DND-41 (cell line): ENCODE measurements around the gene FOXO4.

ENCODE experiments used
- ATAC-seq: fragments of 200-7000 bp; cut with Tn5 transposase; 3 replicates; pipeline ENCODE4 v1.9.1; 2021; ENCODE audit warnings: low read depth; ENCODE audit not compliant: insufficient read depth
- DNase-seq: peaks from one replicate; pipeline ENCODE4 v3.0.0-alpha.2; 2020
- H2AFZ ChIP-seq: 2 replicates; pipeline ENCODE4 v1.6.0; 2012; ENCODE audit warnings: low read depth, low read length
- H3K27ac ChIP-seq: 2 replicates; pipeline ENCODE4 v1.5.1; 2012; ENCODE audit warnings: low read length, inconsistent platforms
- H3K27me3 ChIP-seq: fragments of 200-600 bp; sonication (generic); 2 replicates; pipeline ENCODE4 v1.6.0; 2012; ENCODE audit warnings: low read length, mild to moderate bottlenecking, inconsistent platforms; ENCODE audit not compliant: insufficient read depth, poor library complexity
- H3K36me3 ChIP-seq: 2 replicates; pipeline ENCODE4 v1.5.1; 2012; ENCODE audit warnings: low read length, inconsistent platforms; ENCODE audit not compliant: insufficient read depth
- H3K4me1 ChIP-seq: 2 replicates; pipeline ENCODE4 v1.5.1; 2012; ENCODE audit warnings: mild to moderate bottlenecking, low read length; ENCODE audit not compliant: insufficient read depth
- H3K4me2 ChIP-seq: 2 replicates; pipeline ENCODE4 v1.6.0; 2012; ENCODE audit warnings: mild to moderate bottlenecking, moderate library complexity, low read length, inconsistent platforms; ENCODE audit not compliant: insufficient read depth
- H3K4me3 ChIP-seq, 2 experiments: fragments of 200-600 bp in 1 of 2; shearing (Covaris generic) in 1 of 2; 2 replicates each; pipeline ENCODE4 v1.5.1; 2012 to 2016; ENCODE audit warnings: inconsistent platforms in 2 of 2, low read length in 2 of 2, mild to moderate bottlenecking in 2 of 2, low read depth in 1 of 2, moderate library complexity in 1 of 2
- H3K79me2 ChIP-seq: 2 replicates; pipeline ENCODE4 v1.6.0; 2012; ENCODE audit warnings: low read length, inconsistent platforms; ENCODE audit not compliant: insufficient read depth
- H3K9ac ChIP-seq: 2 replicates; pipeline ENCODE4 v1.6.0; 2012; ENCODE audit warnings: low read depth, mild to moderate bottlenecking, inconsistent platforms, low read length, moderate library complexity
- H3K9me3 ChIP-seq: 2 replicates; pipeline ENCODE4 v1.5.1; 2012; ENCODE audit warnings: low read length, moderate library complexity, mild to moderate bottlenecking, inconsistent platforms; ENCODE audit not compliant: insufficient read depth, severe bottlenecking
- H4K20me1 ChIP-seq: 2 replicates; pipeline ENCODE4 v1.6.0; 2012; ENCODE audit warnings: low read length; ENCODE audit not compliant: insufficient read depth
- EZH2 ChIP-seq: IDR thresholded peaks from 3 replicates; pipeline ENCODE4 v1.6.1; 2012; ENCODE audit warnings: borderline replicate concordance, low read depth, mild to moderate bottlenecking, moderate library complexity, low read length, inconsistent platforms; ENCODE audit not compliant: severe bottlenecking
- TF ChIP-seq, protein P1 (sequence below): IDR thresholded peaks from 2 replicates; pipeline ENCODE4 v1.5.1; 2012; ENCODE audit warnings: borderline replicate concordance, low read length, moderate library complexity, mild to moderate bottlenecking; ENCODE audit not compliant: poor library complexity, severe bottlenecking; ENCODE audit errors: extremely low read depth

Gene FOXO4

DNA sequence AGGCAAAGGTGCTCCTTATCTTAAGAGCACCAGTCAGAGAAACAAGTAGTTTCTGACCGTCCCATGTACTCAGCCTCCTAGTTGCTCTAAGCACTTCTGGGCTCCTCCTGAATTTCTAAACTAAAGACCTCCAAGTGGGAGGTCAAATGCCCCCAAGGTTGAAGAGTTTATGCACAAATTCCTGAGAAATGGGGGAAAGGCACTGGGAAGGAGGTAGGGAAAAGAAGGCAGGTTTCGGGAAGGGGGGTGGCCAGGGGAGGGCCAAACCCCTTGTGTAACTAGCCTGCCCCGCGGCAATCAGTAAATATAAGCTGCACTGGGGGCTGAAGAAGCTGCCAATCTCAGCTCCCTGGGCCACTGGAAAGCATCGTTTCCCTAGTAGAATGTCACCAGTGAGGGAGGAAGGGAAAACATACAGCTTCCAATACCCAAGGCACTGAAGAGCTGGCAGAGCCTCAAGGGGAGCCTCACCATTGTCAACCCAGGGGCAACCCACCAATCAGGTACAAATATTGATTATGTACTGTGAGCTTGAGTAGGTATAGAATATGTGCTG is 3.4 kb downstream of the FOXO4 start:
- DNase-seq = no peak
- no peaks in the 10 kb centered on the region for H4K20me1 ChIP-seq
- peaks cover 9% of the 10 kb centered on the region for H3K79me2 ChIP-seq
- peak overlapping the region; percentile 74 for H3K27ac ChIP-seq
- H3K9ac ChIP-seq = peak overlapping the region; percentile 28; the same call in 1 of the 2 replicates
- ATAC-seq = no peak
- no peak overlapping the region for H2AFZ ChIP-seq
- H3K36me3 ChIP-seq = no peaks in the 10 kb centered on the region
- no peak overlapping the region for H3K4me3 ChIP-seq
- H3K4me1 ChIP-seq = peaks cover 56% of the 10 kb centered on the region
- peak overlapping the region; percentile 38; the same call in 1 of the 2 replicates for H3K4me2 ChIP-seq
- H3K27me3 ChIP-seq = no peaks in the 10 kb centered on the region
- TF ChIP-seq, protein P1, sequence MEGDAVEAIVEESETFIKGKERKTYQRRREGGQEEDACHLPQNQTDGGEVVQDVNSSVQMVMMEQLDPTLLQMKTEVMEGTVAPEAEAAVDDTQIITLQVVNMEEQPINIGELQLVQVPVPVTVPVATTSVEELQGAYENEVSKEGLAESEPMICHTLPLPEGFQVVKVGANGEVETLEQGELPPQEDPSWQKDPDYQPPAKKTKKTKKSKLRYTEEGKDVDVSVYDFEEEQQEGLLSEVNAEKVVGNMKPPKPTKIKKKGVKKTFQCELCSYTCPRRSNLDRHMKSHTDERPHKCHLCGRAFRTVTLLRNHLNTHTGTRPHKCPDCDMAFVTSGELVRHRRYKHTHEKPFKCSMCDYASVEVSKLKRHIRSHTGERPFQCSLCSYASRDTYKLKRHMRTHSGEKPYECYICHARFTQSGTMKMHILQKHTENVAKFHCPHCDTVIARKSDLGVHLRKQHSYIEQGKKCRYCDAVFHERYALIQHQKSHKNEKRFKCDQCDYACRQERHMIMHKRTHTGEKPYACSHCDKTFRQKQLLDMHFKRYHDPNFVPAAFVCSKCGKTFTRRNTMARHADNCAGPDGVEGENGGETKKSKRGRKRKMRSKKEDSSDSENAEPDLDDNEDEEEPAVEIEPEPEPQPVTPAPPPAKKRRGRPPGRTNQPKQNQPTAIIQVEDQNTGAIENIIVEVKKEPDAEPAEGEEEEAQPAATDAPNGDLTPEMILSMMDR = no peak
- TF ChIP-seq EZH2 = no peak
- no peaks in the 10 kb centered on the region for H3K9me3 ChIP-seq

DNA sequence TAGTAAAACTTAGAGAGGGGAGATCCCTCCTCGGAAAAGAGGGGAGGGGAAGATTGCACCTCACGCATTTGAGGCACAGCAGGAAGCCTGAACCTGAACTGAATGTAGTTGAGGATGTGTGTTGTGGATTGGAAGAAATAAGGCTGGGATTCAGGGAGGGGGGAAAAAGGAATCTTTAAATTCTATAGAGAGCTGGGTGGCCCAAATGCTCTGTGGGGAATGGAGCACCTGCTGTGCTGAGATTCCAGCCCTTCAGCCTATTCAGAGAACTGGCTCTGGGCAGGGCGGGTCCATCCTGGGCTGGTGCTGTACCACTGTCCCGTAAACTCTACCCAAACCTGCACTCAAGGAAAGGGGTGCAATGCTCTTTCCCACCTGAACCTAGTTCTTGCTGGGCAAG is 4.1 kb downstream of the FOXO4 start:
- no peaks in the 10 kb centered on the region for H4K20me1 ChIP-seq
- H3K79me2 ChIP-seq = peaks cover 16% of the 10 kb centered on the region
- no peak overlapping the region for H2AFZ ChIP-seq
- H3K9ac ChIP-seq = no peak overlapping the region
- peaks cover 62% of the 10 kb centered on the region for H3K4me1 ChIP-seq
- DNase-seq = no peak
- H3K9me3 ChIP-seq = no peaks in the 10 kb centered on the region
- TF ChIP-seq, protein P1 = no peak
- TF ChIP-seq EZH2 = no peak
- no peaks in the 10 kb centered on the region for H3K27me3 ChIP-seq
- H3K4me2 ChIP-seq = no peak overlapping the region
- H3K4me3 ChIP-seq = no peak overlapping the region
- H3K36me3 ChIP-seq = no peaks in the 10 kb centered on the region
- no peak overlapping the region for H3K27ac ChIP-seq
- ATAC-seq = no peak

DNA sequence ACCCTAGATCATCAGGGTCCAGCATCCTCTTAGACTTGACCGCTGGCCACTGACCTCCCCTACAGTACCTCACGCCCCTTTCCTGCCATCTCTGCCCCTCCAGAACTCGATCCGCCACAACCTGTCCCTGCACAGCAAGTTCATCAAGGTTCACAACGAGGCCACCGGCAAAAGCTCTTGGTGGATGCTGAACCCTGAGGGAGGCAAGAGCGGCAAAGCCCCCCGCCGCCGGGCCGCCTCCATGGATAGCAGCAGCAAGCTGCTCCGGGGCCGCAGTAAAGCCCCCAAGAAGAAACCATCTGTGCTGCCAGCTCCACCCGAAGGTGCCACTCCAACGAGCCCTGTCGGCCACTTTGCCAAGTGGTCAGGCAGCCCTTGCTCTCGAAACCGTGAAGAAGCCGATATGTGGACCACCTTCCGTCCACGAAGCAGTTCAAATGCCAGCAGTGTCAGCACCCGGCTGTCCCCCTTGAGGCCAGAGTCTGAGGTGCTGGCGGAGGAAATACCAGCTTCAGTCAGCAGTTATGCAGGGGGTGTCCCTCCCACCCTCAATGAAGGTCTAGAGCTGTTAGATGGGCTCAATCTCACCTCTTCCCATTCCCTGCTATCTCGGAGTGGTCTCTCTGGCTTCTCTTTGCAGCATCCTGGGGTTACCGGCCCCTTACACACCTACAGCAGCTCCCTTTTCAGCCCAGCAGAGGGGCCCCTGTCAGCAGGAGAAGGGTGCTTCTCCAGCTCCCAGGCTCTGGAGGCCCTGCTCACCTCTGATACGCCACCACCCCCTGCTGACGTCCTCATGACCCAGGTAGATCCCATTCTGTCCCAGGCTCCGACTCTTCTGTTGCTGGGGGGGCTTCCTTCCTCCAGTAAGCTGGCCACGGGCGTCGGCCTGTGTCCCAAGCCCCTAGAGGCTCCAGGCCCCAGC is 5.2 kb downstream of the FOXO4 start:
- no peak for TF ChIP-seq EZH2
- TF ChIP-seq, protein P1 = no peak
- DNase-seq = peak; percentile 27
- Histone ChIP-seq H3K36me3 (no peaks in the 10 kb centered on the region), H3K27ac (peak overlapping the region; percentile 92; the same call in 1 of the 2 replicates), H2AFZ (no peak overlapping the region), H3K9ac (no peak overlapping the region), H3K4me3 (no peak overlapping the region), H4K20me1 (no peaks in the 10 kb centered on the region), H3K27me3 (no peaks in the 10 kb centered on the region), H3K9me3 (no peaks in the 10 kb centered on the region), H3K4me1 (peaks cover 66% of the 10 kb centered on the region), H3K79me2 (peaks cover 26% of the 10 kb centered on the region), H3K4me2 (no peak overlapping the region)
- no peak for ATAC-seq
